ENCODE results near the gene VILL. TPM values are rescaled to one million over a fixed set of nuclear protein-coding genes. Genes with fewer than 3 reads are reported as not detected.

VILL gene
- total RNA-seq, 2 experiments from 2014 or later = 13.2 to 23.5 TPM

GRCh38 chr3:37993460-37993819, 2.9 kb downstream of the VILL start:
- intact Hi-C loops (cut with micrococcal nuclease; ENCODE audit: unreplicated experiment) = no loop called here
- TF ChIP-seq EZH2phosphoT487 (IDR thresholded peaks at IDR 0.05; ENCODE audit: borderline replicate concordance, low read depth, low read length) = no peak
- TF ChIP-seq, protein P1, sequence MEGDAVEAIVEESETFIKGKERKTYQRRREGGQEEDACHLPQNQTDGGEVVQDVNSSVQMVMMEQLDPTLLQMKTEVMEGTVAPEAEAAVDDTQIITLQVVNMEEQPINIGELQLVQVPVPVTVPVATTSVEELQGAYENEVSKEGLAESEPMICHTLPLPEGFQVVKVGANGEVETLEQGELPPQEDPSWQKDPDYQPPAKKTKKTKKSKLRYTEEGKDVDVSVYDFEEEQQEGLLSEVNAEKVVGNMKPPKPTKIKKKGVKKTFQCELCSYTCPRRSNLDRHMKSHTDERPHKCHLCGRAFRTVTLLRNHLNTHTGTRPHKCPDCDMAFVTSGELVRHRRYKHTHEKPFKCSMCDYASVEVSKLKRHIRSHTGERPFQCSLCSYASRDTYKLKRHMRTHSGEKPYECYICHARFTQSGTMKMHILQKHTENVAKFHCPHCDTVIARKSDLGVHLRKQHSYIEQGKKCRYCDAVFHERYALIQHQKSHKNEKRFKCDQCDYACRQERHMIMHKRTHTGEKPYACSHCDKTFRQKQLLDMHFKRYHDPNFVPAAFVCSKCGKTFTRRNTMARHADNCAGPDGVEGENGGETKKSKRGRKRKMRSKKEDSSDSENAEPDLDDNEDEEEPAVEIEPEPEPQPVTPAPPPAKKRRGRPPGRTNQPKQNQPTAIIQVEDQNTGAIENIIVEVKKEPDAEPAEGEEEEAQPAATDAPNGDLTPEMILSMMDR (conservative IDR thresholded peaks at IDR 0.05; ENCODE audit: low read length) = no peak
- Histone ChIP-seq H4K20me1 (ENCODE audit: insufficient read depth, low read length) (no peaks in the 10 kb centered on the region), H3K4me1 (ENCODE audit: insufficient read depth, low read length, poor library complexity, severe bottlenecking) (peaks cover 34% of the 10 kb centered on the region), H3K27ac (ENCODE audit: low read depth, low read length, poor library complexity, severe bottlenecking) (peak overlapping the region; percentile 58), H3K79me2 (ENCODE audit: insufficient read depth, low read depth, low read length) (peaks cover 9% of the 10 kb centered on the region; the same call in 1 of the 2 replicates), H2AFZ (ENCODE audit: low read length) (peak overlapping the region; percentile 90), H3K4me3 (ENCODE audit: low read depth, low read length, poor library complexity, severe bottlenecking) (peak overlapping the region; percentile 78), H3K9me3 (ENCODE audit: low read length) (no peaks in the 10 kb centered on the region), H3K9me2 (ENCODE audit: insufficient read depth, low read length) (no peaks in the 10 kb centered on the region), H3K4me2 (ENCODE audit: low read length) (peak overlapping the region; percentile 84), H3K36me3 (ENCODE audit: insufficient read depth, low read length) (peaks cover 29% of the 10 kb centered on the region; the same call in 1 of the 2 replicates)
- CTCF ChIA-PET (ENCODE audit: unreplicated experiment) = no interaction called here
- no peak for DNase-seq (ENCODE audit: low spot score)
- POLR2A ChIA-PET = no interaction called here
- BruUV-seq (replicated peaks) = no TSS peak

DNA sequence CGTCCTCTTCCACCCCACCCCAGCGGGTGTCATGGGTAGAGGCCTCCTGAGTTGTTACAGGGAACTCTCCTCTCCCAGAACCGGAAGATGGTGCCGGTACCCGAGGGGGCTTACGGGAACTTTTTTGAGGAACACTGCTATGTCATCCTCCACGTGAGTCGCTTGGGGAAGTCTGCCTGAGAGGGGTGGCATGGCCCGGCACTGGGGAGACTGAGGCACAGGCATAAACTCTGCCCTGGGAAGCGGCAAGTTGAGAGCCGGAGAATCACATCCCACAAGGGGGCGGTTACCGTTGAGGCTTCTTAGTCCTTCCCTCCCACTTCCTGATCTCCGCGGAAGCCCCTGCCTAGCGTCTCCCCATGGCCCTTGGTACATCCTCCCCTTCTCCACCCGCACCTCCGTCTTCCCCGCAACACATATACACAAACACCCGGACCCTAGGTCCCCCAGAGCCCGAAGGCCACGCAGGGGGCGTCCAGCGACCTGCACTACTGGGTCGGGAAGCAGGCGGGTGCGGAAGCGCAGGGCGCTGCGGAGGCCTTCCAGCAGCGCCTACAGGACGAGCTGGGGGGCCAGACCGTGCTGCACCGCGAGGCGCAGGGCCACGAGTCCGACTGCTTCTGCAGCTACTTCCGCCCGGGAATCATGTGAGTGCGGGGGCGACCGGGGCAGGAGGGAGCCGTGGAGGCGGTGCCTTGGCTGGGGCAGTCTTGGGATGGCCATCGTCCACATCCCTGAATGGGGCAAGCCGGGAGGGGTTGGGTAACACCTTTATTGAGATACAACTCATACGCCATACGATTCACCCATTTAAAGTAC, 3.4 kb downstream of the VILL start:
- H2AFZ ChIP-seq (ENCODE audit: low read length) = peak overlapping the region; percentile 90
- BruUV-seq (replicated peaks) = no TSS peak
- POLR2A ChIA-PET = interaction anchor here (0.6 kb wide), 1 partner anchor 503 kb away, joined by 3 read pairs; no protein-coding TSS in a partner anchor

More for the DNA sequence above, 3.4 kb downstream of the VILL start:
- peak; percentile 81 for DNase-seq (ENCODE audit: low spot score)
- Histone ChIP-seq H3K4me1 (ENCODE audit: insufficient read depth, low read length, poor library complexity, severe bottlenecking) (peaks cover 37% of the 10 kb centered on the region), H3K9me3 (ENCODE audit: low read length) (no peaks in the 10 kb centered on the region), H4K20me1 (ENCODE audit: insufficient read depth, low read length) (no peaks in the 10 kb centered on the region), H3K27ac (ENCODE audit: low read depth, low read length, poor library complexity, severe bottlenecking) (peak overlapping the region; percentile 58), H3K79me2 (ENCODE audit: insufficient read depth, low read depth, low read length) (peaks cover 9% of the 10 kb centered on the region; the same call in 1 of the 2 replicates), H3K4me2 (ENCODE audit: low read length) (peak overlapping the region; percentile 84), H3K36me3 (ENCODE audit: insufficient read depth, low read length) (peaks cover 29% of the 10 kb centered on the region; the same call in 1 of the 2 replicates), H3K4me3 (ENCODE audit: low read depth, low read length, poor library complexity, severe bottlenecking) (peak overlapping the region; percentile 78), H3K9me2 (ENCODE audit: insufficient read depth, low read length) (no peaks in the 10 kb centered on the region)
- no peak for TF ChIP-seq EZH2phosphoT487 (IDR thresholded peaks at IDR 0.05; ENCODE audit: borderline replicate concordance, low read depth, low read length)
- TF ChIP-seq, protein P1 (conservative IDR thresholded peaks at IDR 0.05; ENCODE audit: low read length) = no peak; the same call in 1 of the 2 replicates
- intact Hi-C loops (cut with micrococcal nuclease; ENCODE audit: unreplicated experiment) = no loop called here
- CTCF ChIA-PET (ENCODE audit: unreplicated experiment) = interaction anchor here (0.6 kb wide), 1 partner anchor 22 kb away, joined by 4 read pairs; no protein-coding TSS in a partner anchor

Measured in OCI-LY7 (cell line).